Esophagus squamous epithelium (tissue), 5 donors: ENCODE data around the gene PIGH. TPM values are rescaled to one million over a fixed set of nuclear protein-coding genes. Genes with fewer than 3 reads are reported as not detected.
"Not testable (repeated sequence)": the region's sequence is repeated elsewhere in the genome, so short reads cannot be mapped to it uniquely, and the experiment has no call there.

Experiments
- DNase-seq: peaks from one replicate; lab custom pipeline; 2025; lab: John Stamatoyannopoulos, UW
- H3K27ac ChIP-seq, 4 donors: fragments of 200-600 bp; sonication (generic); one replicate each; pipeline ENCODE4 v1.5.1; 2016 to 2019; ENCODE audit warnings: mild to moderate bottlenecking in 1 of 4
- H3K27me3 ChIP-seq, 4 donors: fragments of 200-600 bp; sonication (generic); 1 replicate in 3 of 4; 2 replicates in 1 of 4; pipeline versions ENCODE4 v1.5.1 to v1.6.0; 2017 to 2021; ENCODE audit warnings: antibody characterized with exemption in 1 of 4
- H3K36me3 ChIP-seq, 3 donors: fragments of 200-600 bp; sonication (generic); one replicate each; pipeline ENCODE4 v1.5.1; 2016 to 2019
- H3K4me1 ChIP-seq, 3 donors: fragments of 200-600 bp; sonication (generic); one replicate each; pipeline ENCODE4 v1.5.1; 2017 to 2019
- H3K4me3 ChIP-seq, 4 donors: fragments of 200-600 bp; sonication (generic); 1 replicate in 3 of 4; 2 replicates in 1 of 4; pipeline ENCODE4 v1.5.1; 2016 to 2019; ENCODE audit warnings: mild to moderate bottlenecking in 2 of 4, moderate library complexity in 1 of 4
- H3K9me3 ChIP-seq, 3 donors: fragments of 200-600 bp; sonication (generic); one replicate each; pipeline ENCODE4 v1.5.1; 2016 to 2019
- POLR2A ChIP-seq, 4 donors: fragments of 450-650 bp; IDR thresholded peaks; one replicate each; pipeline ENCODE4 v1.6.1; 2017; ENCODE audit warnings: antibody characterized with exemption in 4 of 4, mild to moderate bottlenecking in 4 of 4, moderate library complexity in 3 of 4
- WGBS, 2 donors: methylation state at CpG; one replicate each; pipeline ENCODE4 v1.1.5; 2018; 5-methylcytosine and 5-hydroxymethylcytosine counted together
- intact Hi-C: fragments of 100-400 bp; cut with DNase I; formaldehyde crosslinking; loops from one replicate; pipeline ENCODE4 v1.15.0; 2022
- total RNA-seq, 4 donors: library from RNA; depleted of rRNA; stranded (reverse); fragments of >200 nt; gene quantifications; one replicate each; pipeline ENCODE4 v1.1.0, GENCODE V29; 2016
- TF ChIP-seq, protein P1 (sequence below), 6 experiments: fragments of 450-650 bp in 4 of 6; fragments of 200-600 bp in 2 of 6; sonication (generic) in 2 of 6; IDR thresholded peaks; one replicate each; pipeline ENCODE4 v1.5.1; 2016 to 2019; ENCODE audit warnings: antibody characterized with exemption in 6 of 6, mild to moderate bottlenecking in 4 of 6, moderate library complexity in 4 of 6
- donor health status: DM: yes; HTN: yes; CAD: no.

The PIGH gene
- total RNA-seq, 4 donors from 2014 or later = 17.0 to 34.0 (median 21.0) TPM

DNA sequence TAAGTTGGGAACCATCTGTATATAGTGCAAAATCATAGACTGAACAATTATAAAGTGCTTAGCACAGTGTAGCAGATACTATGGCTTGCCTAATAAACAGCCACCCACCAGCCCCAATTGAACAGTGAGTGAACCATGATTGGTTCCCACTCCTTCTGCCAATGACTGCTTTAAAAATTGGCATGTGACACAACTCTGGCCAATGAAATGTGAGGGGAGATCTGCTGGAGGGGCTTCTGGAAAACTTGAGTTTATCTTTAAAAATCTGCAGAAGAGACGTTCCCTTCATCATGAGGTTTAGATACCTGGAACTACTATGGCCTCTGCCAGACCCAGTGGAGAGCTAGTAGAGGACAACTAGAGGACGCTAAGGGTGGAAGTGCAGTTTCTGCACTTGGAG lies 4.7 kb downstream of the PIGH start:
- intact Hi-C loops = no loop called here
- H3K36me3 ChIP-seq = peaks cover 0 to 43% (median 8%) of the 10 kb centered on the region in 3 donors
- TF ChIP-seq, protein P1, sequence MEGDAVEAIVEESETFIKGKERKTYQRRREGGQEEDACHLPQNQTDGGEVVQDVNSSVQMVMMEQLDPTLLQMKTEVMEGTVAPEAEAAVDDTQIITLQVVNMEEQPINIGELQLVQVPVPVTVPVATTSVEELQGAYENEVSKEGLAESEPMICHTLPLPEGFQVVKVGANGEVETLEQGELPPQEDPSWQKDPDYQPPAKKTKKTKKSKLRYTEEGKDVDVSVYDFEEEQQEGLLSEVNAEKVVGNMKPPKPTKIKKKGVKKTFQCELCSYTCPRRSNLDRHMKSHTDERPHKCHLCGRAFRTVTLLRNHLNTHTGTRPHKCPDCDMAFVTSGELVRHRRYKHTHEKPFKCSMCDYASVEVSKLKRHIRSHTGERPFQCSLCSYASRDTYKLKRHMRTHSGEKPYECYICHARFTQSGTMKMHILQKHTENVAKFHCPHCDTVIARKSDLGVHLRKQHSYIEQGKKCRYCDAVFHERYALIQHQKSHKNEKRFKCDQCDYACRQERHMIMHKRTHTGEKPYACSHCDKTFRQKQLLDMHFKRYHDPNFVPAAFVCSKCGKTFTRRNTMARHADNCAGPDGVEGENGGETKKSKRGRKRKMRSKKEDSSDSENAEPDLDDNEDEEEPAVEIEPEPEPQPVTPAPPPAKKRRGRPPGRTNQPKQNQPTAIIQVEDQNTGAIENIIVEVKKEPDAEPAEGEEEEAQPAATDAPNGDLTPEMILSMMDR (IDR thresholded peaks at IDR 0.05) = no peak
- no peak for TF ChIP-seq POLR2A (IDR thresholded peaks at IDR 0.05)
- H3K9me3 ChIP-seq = no peaks in the 10 kb centered on the region
- peaks cover 1 to 17% (median 7%) of the 10 kb centered on the region in 3 donors for H3K4me1 ChIP-seq
- 81 to 85% methylated on average over 2 of the region's 2 CpGs for WGBS, 2 donors
- H3K4me3 ChIP-seq = no peak overlapping the region
- DNase-seq = no peak
- H3K27ac ChIP-seq = no peak overlapping the region
- no peaks in the 10 kb centered on the region for H3K27me3 ChIP-seq

DNA sequence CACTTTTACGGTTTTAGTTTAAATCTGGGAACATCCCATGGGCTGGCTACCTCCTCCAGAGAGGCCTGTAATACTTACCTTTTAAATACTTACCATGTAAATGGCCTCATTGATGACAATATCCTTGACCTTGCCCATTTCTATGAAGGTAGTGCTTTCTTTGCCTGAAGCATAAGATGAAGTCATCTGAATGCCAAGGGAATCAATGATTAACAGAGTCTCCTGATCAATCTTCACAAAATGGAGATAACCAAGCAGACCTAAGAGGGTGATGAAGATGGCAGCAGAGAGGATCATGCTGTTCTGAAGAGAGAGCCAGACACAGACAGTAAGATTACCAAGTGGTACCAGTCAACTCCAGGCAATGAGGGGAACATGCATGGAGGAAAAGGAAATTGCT lies 6.4 kb downstream of the PIGH start:
- 0 to 45% methylated on average over 1 of the region's 1 CpG for WGBS, 2 donors
- H3K27ac ChIP-seq, intact Hi-C loops, H3K27me3 ChIP-seq, H3K4me3 ChIP-seq, H3K4me1 ChIP-seq, H3K9me3 ChIP-seq, DNase-seq: not testable (repeated sequence)
- peaks cover 7 to 61% (median 15%) of the 10 kb centered on the region in 3 donors for H3K36me3 ChIP-seq

DNA sequence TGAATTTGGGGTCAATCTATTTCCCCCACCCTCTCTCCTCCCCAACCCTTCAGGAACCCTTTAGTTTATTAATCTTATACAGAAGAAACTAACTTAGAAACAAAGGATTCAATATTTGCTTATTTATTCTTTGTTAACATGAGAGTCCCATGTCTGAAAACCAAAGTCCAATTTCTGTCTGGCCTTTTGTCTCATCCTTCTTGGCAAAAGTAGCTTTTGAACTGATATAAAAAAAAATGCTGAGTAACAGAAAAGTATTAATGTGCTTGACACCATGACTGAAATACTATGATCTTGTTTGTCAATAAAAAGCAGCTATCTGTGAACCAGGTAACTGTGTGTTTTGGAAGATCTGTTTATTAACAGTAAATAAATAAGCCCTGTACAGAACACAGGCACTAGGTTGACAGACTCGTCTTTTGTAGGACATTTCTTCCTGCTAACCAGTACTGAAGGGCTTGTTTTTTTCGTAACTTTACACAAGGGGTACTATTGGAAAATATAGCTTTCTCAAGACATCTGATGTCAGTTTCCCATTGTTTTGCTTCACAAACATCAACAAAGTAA lies 10.8 kb downstream of the PIGH start:
- WGBS, 2 donors = 39 to 69% methylated on average over 2 of the region's 2 CpGs
- Histone ChIP-seq H3K9me3 (no peaks in the 10 kb centered on the region), H3K27ac (no peak overlapping the region), H3K27me3 (no peaks in the 10 kb centered on the region), H3K4me3 (no peak overlapping the region), H3K4me1 (no peaks in the 10 kb centered on the region), H3K36me3 (peaks cover 7 to 92% (median 15%) of the 10 kb centered on the region in 3 donors)
- no peak for DNase-seq
- TF ChIP-seq, protein P1 (IDR thresholded peaks at IDR 0.05) = no peak
- TF ChIP-seq POLR2A (IDR thresholded peaks at IDR 0.05) = no peak
- intact Hi-C loops = no loop called here

GRCh38 chr14:67586369-67586768 lies 13.7 kb downstream of the PIGH start:
- intact Hi-C loops = no loop called here
- H3K36me3 ChIP-seq = peaks cover 7 to 63% (median 10%) of the 10 kb centered on the region in 3 donors
- H3K27ac ChIP-seq = no peak overlapping the region
- H3K4me1 ChIP-seq = no peaks in the 10 kb centered on the region
- no peak for DNase-seq
- H3K27me3 ChIP-seq = no peaks in the 10 kb centered on the region
- no peak for TF ChIP-seq POLR2A (IDR thresholded peaks at IDR 0.05)
- TF ChIP-seq, protein P1 (IDR thresholded peaks at IDR 0.05) = no peak
- 63 to 68% methylated on average over 4 of the region's 4 CpGs for WGBS, 2 donors
- no peaks in the 10 kb centered on the region for H3K9me3 ChIP-seq
- no peak overlapping the region for H3K4me3 ChIP-seq

GRCh38 chr14:67584978-67585377 lies 15.1 kb downstream of the PIGH start:
- Histone ChIP-seq H3K4me3 (no peak overlapping the region), H3K27ac (no peak overlapping the region), H3K9me3 (no peaks in the 10 kb centered on the region), H3K27me3 (no peaks in the 10 kb centered on the region), H3K36me3 (peaks cover 3 to 62% (median 7%) of the 10 kb centered on the region in 3 donors), H3K4me1 (no peaks in the 10 kb centered on the region)
- intact Hi-C loops = no loop called here
- DNase-seq = no peak
- WGBS, 2 donors = 85% methylated on average over 2 of the region's 3 CpGs; no CpG with 5 or more reads in 1 of the 2 donors
- TF ChIP-seq, protein P1 (IDR thresholded peaks at IDR 0.05) = no peak
